HG02678 (cell line): Measurements from ENCODE around the gene ZIM2.

ENCODE experiments used
- ATAC-seq: cut with Tn5 transposase; IDR thresholded peaks from one replicate; pipeline ENCODE4 v1.9.1; 2021; ENCODE audit warnings: mild to moderate bottlenecking, moderate library complexity; ENCODE audit not compliant: unreplicated experiment

Gene ZIM2

GRCh38 chr19:56811480-56811879 lies 29.0 kb downstream of the ZIM2 start:
- ATAC-seq = no peak

GRCh38 chr19:56810260-56810659 lies 30.3 kb downstream of the ZIM2 start:
- no peak for ATAC-seq

DNA sequence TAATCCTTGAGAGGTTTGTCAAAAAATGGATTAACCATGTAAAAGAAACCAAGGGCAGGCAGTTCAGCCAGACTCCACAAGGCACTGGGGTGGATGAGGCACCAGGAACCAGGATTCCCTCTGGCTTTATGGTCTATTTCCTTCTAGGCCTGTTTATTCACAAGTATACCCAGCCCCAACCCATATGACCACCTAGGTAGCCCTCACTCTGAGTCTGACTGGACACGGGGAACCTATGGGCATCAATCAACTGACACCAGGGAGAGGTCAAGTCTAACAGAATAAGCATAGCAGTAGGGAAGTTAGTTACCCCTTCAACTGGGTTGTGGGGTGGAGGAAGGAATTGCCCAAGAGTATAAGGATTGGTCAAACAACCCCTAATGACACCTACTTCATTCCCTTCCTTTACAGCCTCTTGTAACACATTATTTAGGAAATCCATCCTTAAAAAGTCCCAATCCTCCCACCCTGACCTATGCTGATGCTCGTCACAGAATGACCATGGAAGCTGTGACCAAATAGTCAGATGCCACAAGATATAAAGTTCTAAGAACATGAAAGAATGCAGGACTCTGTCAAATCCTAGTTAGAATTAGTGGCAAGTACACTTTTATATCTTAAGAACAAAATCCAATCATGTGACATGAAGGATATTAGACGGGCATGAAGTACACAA lies 31.7 kb downstream of the ZIM2 start:
- ATAC-seq = no peak

- ATAC-seq = no peak
Measured at GRCh38 chr19:56806639-56807038, 33.9 kb downstream of the ZIM2 start.

GRCh38 chr19:56778351-56778750 lies 62.2 kb downstream of the ZIM2 start:
- ATAC-seq = no peak

DNA sequence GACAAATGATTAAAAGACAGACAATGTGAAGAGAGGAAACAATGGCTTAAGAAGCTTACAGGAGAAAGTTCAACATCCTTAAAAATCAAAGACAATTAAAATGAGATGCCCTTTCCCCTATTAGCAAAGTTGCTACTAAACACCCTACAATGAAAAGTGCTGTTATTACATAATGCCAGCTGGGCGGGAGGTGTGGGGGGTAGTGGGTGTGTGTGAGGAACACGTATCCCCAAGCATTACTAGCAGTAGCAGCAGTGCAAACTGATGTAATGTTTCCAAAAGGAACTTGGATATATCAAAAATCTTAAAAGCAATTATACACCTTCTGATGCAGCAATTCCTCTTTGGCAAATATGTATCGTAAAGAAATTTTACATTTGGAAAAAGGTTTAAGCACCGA lies 70.9 kb downstream of the ZIM2 start:
- no peak for ATAC-seq

GRCh38 chr19:56765137-56765536 lies 75.4 kb downstream of the ZIM2 start:
- no peak for ATAC-seq

DNA sequence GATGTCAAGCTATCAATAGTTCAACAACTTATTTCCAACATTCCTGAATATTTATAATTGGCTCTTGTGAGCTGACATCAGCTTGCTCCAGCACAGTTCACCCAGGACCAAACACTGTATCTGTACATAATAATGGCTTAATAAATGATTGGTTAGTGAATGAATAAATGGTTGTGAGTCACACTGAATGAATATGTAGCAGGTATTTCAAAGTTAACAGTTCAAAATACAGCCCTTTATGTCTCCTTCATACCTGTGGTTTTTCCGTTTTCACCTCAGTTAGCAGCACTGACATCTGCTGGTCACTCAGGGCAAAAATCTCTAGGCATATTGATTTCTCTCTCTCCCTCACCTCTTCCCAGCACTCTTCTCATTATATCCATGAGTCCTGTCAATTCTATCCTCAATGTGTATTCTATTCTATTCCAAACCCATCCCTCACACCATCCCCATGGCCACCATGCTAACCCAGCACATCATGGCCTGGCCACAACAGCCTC lies 76.3 kb downstream of the ZIM2 start:
- ATAC-seq = no peak

DNA sequence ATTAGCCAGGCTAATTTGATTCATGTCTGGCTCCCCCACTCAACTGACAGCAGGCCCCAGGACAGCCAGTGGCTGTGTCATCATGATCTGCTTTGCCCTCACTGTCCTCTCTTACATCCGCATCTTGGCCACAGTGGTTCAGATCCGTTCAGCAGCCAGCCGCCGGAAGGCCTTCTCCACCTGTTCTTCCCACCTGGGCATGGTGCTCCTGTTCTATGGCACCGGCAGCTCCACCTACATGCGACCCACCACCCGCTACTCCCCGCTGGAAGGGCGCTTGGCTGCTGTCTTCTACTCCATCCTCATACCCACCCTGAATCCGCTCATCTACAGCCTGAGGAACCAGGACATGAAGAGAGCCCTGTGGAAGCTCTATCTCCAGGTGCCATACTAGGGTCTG lies 79.7 kb downstream of the ZIM2 start:
- no peak for ATAC-seq

GRCh38 chr19:56759531-56759930 lies 81.0 kb downstream of the ZIM2 start:
- ATAC-seq = no peak

GRCh38 chr19:56751078-56751489 lies 89.4 kb downstream of the ZIM2 start:
- no peak for ATAC-seq

DNA sequence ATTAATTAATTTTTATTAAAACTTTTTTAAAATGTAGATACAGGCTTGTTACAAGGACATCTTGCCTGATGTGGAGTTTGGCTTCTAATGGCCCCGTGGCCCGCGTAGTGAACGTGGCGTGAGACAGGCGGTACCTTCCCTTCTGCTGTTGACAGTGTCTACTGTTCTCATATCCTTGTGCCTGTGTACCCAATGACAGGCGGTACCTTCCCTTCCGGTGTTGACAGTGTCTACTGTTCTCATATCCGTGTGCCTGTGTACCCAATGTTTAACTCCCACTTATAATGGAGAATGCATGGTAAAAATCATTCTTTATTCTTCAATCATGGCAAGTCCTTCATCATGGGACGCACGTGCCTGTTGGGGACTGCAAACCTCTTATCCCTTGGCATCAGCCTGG lies 89.9 kb downstream of the ZIM2 start:
- no peak for ATAC-seq

- ATAC-seq = no peak
Measured at GRCh38 chr19:56748378-56748777, 92.1 kb downstream of the ZIM2 start.

DNA sequence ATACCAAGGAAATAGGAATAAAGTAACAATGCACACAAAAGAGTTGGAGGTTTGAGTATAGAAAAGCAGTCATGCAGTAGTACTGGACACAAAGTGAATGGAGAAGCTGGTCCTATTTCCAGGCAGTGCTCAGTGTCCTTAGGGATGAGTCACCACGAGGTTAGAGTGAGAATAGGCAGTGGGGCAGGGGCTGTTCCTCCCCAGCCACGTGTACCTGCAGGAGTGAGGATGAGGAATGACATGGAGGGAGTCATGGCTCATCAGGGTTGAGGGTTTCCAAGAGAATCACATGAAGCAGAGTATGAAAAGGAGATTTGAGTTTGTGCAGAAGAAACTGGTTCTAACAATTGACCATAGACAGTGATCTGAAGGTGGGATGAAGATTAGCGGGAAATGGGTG lies 94.2 kb downstream of the ZIM2 start:
- no peak for ATAC-seq

DNA sequence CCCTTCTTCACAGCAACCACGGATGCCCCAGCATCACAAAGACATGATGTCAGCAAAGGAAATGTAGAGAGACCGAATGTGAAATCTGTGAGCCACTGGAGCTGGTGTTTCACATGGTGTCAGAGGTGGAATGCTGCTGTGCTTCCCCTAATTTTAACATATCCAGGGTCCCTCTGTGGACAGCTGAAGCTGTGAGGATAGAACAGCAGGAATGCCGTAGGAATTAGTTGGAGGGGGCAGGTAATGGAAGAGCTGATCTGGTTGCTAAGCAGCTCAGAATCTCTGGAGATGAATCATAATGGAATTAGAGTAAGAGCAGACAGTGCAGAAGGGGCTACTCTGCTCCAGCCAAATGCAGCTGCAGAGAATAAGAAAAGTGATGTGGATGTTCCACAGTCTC lies 100.0 kb downstream of the ZIM2 start:
- no peak for ATAC-seq

- no peak for ATAC-seq
Measured at GRCh38 chr19:56736571-56736970, 104.0 kb downstream of the ZIM2 start.

GRCh38 chr19:56732976-56733375 lies 107.5 kb downstream of the ZIM2 start:
- no peak for ATAC-seq

DNA sequence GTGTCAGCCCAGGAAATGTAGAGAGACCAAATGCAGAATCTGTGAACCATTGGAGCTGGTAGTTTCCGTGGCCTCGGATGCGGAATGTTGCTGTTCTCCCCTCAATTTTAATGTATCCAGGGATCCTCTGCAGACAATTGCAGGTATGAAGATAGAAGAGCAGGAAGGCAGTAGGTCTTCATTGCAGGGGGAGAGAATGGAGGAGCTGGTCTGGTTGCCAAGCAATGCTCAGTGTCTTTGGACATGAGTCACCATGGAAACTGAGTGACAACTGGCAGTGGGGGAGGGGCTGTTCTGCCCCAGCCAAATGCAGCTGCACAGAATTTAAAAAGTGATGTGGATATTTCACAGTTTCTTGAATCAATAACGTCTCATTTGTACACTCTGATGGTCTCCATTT lies 112.8 kb downstream of the ZIM2 start:
- ATAC-seq = no peak

DNA sequence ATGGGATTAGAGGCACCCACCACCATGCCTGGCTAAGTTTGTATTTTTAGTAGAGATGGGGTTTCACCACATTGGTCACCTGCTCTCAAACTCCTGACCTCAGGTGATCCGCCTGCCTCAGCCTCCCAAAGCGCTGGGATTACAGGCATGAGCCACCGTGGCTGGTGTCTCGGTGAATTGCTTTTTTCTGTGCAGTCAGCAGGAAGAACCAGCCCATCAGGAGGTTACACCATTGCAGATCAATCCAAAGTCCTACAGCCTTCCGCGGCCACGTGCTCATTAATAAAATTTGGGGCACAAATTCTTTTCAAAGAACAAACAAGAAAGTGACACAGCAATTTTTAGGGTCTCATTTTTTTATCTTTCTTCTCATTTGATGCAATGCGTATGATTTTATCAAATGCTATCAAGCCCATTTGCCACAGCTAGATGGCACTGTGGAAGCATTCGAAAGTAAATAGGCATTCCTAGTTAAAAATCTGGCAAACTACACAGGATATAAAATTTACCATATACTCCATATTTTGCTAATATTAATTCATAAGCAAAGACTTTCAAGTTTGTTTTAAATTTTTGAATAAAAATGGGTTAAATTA lies 114.6 kb downstream of the ZIM2 start:
- no peak for ATAC-seq
